Hematopoietic multipotent progenitor cell treated with erythropoietin and hydrocortisone succinate and interleukin-3 and kit ligand, for 15 days (in vitro differentiated cells): ENCODE results near the gene ATG13.
"Not testable (repeated sequence)": the region's sequence is repeated elsewhere in the genome, so short reads cannot be mapped to it uniquely, and the experiment has no call there.

Experiments used
- DNase-seq: peaks from one replicate; pipeline ENCODE4 v3.0.0-alpha.2; 2015; ENCODE audit warnings: low spot score

ATG13 gene

DNA sequence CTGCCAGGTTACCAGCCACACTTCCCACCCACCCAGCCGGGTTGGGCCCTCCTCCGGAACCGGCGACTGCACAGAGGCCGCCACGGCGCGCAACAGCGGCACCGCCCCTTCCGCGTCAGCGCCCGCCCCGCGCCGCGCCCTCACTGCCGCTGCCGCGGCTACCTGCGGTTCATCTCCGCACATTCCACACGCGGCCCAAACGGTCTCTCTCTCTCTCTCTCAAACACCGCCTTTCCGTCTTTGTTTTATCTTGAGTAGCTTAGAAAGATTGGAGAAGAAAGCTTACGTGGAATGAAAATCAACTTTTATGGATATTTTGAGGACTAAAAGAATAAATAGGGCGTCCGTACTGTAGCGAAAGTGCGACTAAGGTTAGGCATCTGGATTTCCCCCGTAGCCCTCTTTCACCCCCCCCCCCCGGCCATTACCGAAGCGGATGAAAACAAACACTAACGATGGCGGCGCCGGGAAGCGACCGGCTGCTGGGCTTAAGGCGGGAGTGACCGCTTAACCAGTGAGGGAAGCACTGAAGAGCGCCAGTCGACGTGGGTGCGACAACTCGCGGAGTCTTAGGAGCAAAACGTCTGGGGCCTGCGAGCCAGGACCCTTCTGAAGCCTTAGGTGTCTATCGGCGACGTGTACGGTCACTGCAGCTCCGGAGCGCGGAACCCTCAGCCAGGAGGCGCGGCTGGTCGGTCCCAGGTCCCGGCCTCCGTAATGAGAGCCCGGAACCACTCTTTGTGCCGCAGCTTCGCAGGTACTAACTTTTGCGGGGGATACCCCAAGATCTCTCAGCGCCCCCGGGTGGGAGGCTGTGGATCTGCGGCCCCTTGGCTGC is at the start of gene ATG13, which contains the start of gene HARBI1:
ATG13 (plus strand) TSS at position 420 of the 838 bp plus-strand sequence. CDS start 26,739 bp downstream, outside the sequence.
HARBI1 (minus strand) TSS at position 94 of the 838 bp plus-strand sequence. CDS start 990 bp downstream, outside the sequence.
- DNase-seq, result peak; percentile 90

- no peak for DNase-seq
Observed at GRCh38 chr11:46570790-46571398, 46.5 kb upstream of the ATG13 start.

- no peak for DNase-seq
Observed at GRCh38 chr11:46574656-46575055, 42.7 kb upstream of the ATG13 start.

DNA sequence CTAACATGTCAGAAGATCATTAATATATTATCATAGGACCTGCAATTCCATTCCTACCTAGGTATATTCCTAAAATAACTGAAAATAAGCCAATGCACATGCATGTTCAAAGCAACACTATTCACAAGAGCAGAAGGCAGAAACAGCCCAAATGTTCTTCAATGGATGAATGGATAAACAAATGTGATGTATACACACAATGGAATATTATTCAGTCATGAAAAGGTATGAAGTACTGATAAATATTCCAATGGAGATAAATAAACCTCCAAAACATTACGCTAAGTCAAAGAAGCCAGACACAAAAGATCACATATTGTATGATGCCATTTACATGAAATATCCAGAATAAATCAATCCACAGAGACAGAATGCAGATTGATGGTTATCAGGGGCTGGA is 40.3 kb upstream of the ATG13 start:
- DNase-seq, result no peak

- DNase-seq, result no peak
Observed at GRCh38 chr11:46582588-46582987, 34.8 kb upstream of the ATG13 start.

- not testable (repeated sequence) for DNase-seq
Observed at GRCh38 chr11:46583513-46583912, 33.8 kb upstream of the ATG13 start.

DNA sequence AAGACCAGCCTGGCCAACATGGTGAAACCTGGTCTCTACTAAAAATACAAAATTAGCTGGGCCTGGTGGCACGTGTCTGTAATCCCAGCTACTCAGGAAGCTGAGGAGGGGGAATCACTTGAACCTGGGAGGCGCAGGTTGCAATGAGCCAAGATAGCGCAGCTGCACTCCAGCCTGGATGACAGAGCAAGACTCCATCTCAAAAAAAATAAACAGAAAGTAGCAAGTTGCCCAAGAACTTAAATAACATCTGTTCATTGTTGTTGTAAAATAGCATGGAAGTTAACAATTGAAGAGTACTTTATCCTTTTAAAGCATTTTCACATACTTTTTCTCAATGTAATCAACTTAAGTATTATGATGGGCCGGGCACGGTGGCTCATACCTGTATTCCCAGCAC is 29.2 kb upstream of the ATG13 start:
- DNase-seq, result no peak

- DNase-seq, result no peak
Observed at GRCh38 chr11:46588915-46589314, 28.4 kb upstream of the ATG13 start.

GRCh38 chr11:46590740-46591605 is 26.4 kb upstream of the ATG13 start:
- DNase-seq, result no peak

GRCh38 chr11:46593550-46594373 is 23.6 kb upstream of the ATG13 start, which contains the start of gene AMBRA1:
Gene AMBRA1, minus strand, starts transcription at chr11:46594023. Its CDS starts 45,643 bp downstream, at chr11:46548380.
- DNase-seq, result peak; percentile 91

GRCh38 chr11:46594374-46594700 is 23.0 kb upstream of the ATG13 start:
- no peak for DNase-seq

DNA sequence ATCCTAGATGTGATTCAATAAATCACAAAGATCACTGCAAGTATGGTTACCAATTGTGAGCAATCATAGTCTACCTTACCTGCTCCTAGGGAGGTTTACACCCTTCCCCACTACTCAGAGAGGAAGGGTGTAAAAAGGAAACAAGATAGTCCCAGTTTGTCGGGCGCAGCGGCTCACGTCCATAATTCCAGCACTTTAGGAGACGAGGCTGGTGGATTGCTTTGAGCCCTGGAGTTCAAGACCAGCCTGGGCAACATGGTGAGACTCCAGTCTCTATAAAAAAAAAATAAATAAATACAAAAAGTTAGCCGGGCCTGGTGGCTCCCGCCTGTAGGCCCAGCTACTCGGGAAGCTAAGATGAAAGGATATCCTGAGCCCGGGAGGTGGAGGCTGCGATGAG is 22.6 kb upstream of the ATG13 start:
- no peak for DNase-seq

- no peak for DNase-seq
Observed at GRCh38 chr11:46597155-46597554, 20.2 kb upstream of the ATG13 start.

DNA sequence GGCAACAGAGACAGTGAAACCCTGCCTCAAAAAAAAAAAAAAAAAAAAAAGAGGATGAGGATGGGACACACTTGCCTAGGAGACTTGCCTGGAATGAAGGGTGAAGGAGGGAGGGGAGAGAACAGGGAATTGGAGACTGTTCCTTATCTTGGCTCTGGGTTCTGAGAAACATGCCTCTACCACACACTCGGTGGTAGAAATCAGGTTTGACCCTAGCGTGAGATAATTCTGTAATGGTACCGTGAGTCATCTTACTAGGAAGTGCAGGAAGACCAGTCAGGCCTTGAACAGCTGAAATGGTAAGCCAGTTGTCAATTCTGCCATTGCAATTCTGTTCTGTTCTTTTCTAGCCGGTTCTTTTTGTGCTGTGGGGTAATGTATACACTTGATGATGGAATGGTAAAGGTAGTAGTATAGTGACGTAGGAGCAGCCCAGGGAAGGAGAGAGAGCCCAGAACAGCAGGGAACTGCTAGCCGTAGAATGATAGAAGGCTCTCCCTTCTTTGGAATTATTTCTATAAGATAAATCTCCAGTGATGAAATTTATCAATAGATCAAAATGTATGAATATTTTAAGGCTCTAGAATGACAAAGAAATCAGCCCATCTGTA is 19.6 kb upstream of the ATG13 start:
- peak; percentile 68 for DNase-seq

DNA sequence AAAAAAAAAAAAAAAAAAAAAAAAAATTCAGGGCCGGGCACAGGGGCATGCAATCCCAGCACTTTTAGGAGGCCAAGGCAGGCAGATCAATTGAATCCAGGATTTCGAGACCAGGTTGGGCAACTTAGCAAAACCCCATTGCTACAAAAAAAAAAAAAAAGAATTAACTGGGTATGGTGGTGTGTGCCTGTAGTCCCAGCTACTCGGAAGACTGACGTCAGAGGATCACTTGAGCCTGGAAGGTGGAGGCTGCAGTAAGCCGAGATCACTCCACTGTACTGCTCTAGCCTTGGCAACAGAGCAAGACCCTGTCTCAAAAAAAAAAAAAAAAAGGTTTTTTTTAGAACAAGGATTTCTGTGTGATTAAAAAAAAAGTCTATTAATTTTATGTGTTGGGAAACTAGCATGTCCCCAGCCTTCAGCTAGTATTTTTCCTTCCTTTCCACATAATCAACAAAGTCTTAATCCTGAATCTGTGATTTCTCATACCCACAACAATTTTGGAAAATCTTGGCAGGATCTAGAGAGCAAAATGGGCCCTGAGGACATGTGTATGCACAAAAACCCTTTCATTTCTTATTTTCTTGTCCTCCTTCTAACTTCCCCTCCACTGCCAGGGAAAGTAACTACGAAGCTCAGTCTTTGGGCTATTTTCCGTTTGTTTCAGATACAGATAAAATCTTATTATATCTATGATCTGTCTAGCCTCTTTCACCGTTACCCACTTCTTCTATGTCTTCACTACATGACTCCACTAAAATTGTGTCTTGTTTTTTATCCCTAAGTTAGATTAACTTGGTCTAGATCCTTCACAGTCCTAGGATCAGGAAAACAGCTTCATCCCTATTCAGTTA is 17.8 kb upstream of the ATG13 start:
- no peak for DNase-seq

GRCh38 chr11:46600194-46600960 is 17.0 kb upstream of the ATG13 start:
- DNase-seq, result no peak

GRCh38 chr11:46601129-46601528 is 16.2 kb upstream of the ATG13 start:
- no peak for DNase-seq

GRCh38 chr11:46603704-46604308 is 13.5 kb upstream of the ATG13 start:
- no peak for DNase-seq

DNA sequence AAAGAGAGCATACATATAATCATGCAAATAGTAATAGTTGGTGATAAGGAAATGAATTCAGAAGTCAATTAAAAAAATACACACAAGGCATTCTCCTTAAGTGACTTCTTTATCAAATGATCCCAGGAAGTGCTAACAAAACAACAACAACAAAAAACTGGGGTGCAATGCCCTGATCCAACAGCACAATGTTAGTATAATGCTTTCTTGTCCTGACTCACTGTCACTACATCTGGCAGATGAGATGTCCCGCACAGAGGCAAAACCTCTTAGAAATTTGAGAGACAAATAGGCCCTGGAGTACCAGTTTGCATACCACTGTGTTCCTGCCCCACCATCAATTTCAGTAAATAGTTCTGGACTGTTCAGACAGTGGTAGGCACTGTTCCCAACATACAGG is 12.6 kb upstream of the ATG13 start:
- no peak for DNase-seq
